ENCODE data around the gene IRF3. TPM values are rescaled to one million over a fixed set of nuclear protein-coding genes. Genes with fewer than 3 reads are reported as not detected.

Gene IRF3
- total and polyA plus RNA-seq, 2 donors (not counting 1 experiment from before 2014, with no cell fraction given) = 233 to 262 TPM

DNA sequence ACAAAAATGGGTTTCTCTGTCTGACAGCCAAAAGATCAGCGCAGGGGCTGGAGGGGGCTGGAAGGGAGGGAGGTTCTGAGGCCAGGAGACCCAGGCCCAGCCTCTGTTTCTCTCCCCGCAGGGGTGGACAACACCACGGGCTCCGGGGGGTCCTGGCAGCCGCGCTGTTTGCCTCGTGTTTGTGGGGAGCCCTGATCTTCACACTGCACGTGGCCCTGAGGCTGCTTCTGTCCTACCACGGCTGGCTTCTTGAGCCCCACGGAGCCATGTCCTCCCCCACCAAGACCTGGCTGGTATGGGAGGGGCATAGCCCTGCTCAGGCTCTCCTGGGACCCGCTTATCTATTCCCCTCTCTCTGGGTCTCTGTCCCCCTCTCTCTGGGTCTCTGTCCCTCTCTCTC, 34.9 kb upstream of the IRF3 start:
- H4K20me1 ChIP-seq (ENCODE audit: control insufficient read depth, insufficient read depth, low read length, poor library complexity, severe bottlenecking) = no peaks in the 10 kb centered on the region
- H3K36me3 ChIP-seq (replicated peaks in 1 of 2; ENCODE audit: control extremely low read depth in 1 of 2, control insufficient read depth in 1 of 2, extremely low read depth in 1 of 2, insufficient read depth in 2 of 2, low read length in 1 of 2) = no peaks in the 10 kb centered on the region
- Mint-ChIP-seq H3K9me3 (ENCODE audit: insufficient read depth) (no peaks in the 10 kb centered on the region), H3K27me3 (peaks cover 2% of the 10 kb centered on the region), H3K4me1 (no peaks in the 10 kb centered on the region), H3K27ac (no peak overlapping the region), H3K4me3 (no peak overlapping the region)
- ChIA-PET POLR2A (interaction anchor here (0.6 to 1.1 kb wide), 2 partner anchors 9 to 12 kb away, joined by 3 to 4 read pairs; no protein-coding TSS in a partner anchor), CTCF (no interaction called here)
- intact Hi-C loops (cut with micrococcal nuclease) = no loop called here
- H3K4me2 ChIP-seq (replicated peaks; ENCODE audit: low read depth, low read length, poor library complexity, severe bottlenecking) = no peak overlapping the region
- no peak overlapping the region for H3K4me3 ChIP-seq (ENCODE audit: control extremely low read depth in 1 of 5, extremely low read depth in 1 of 5, insufficient read depth in 1 of 5, low read depth in 2 of 5, low read length in 4 of 5)
- no peak overlapping the region for H2AFZ ChIP-seq (ENCODE audit: insufficient read depth, low read depth, low read length, poor library complexity, severe bottlenecking)
- H3K27ac ChIP-seq (ENCODE audit: low read length in 2 of 2) = no peak overlapping the region
- H3K79me2 ChIP-seq (ENCODE audit: control insufficient read depth, insufficient read depth, low read length) = no peaks in the 10 kb centered on the region
- no peak for TF ChIP-seq EZH2 (IDR thresholded peaks at IDR 0.05; ENCODE audit: borderline replicate concordance, insufficient read depth, low read depth, low read length, poor library complexity, severe bottlenecking)
- TF ChIP-seq, protein P1, sequence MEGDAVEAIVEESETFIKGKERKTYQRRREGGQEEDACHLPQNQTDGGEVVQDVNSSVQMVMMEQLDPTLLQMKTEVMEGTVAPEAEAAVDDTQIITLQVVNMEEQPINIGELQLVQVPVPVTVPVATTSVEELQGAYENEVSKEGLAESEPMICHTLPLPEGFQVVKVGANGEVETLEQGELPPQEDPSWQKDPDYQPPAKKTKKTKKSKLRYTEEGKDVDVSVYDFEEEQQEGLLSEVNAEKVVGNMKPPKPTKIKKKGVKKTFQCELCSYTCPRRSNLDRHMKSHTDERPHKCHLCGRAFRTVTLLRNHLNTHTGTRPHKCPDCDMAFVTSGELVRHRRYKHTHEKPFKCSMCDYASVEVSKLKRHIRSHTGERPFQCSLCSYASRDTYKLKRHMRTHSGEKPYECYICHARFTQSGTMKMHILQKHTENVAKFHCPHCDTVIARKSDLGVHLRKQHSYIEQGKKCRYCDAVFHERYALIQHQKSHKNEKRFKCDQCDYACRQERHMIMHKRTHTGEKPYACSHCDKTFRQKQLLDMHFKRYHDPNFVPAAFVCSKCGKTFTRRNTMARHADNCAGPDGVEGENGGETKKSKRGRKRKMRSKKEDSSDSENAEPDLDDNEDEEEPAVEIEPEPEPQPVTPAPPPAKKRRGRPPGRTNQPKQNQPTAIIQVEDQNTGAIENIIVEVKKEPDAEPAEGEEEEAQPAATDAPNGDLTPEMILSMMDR (IDR thresholded peaks at IDR 0.05) = no peak
- peaks cover 0 to 8% (median 0%) of the 10 kb centered on the region in 4 experiments for H3K27me3 ChIP-seq (replicated peaks in 1 of 4; ENCODE audit: control extremely low read depth in 1 of 4, control insufficient read depth in 3 of 4, insufficient read depth in 4 of 4, low read length in 3 of 4)
- no peak overlapping the region for H3K9ac ChIP-seq (ENCODE audit: low read length)
- no peaks in the 10 kb centered on the region for H3K4me1 ChIP-seq (ENCODE audit: control insufficient read depth in 2 of 2, insufficient read depth in 2 of 2, low read length in 2 of 2)
- DNase-seq (no peak), ATAC-seq (ENCODE audit: low read depth) (no peak)
- H3K9me3 ChIP-seq (ENCODE audit: control extremely low read depth in 1 of 3, control insufficient read depth in 2 of 3, insufficient read depth in 1 of 3, low read length in 2 of 3) = no peaks in the 10 kb centered on the region
- WGBS (ENCODE audit: insufficient coverage) = 85% methylated on average over 8 of the region's 11 CpGs

DNA sequence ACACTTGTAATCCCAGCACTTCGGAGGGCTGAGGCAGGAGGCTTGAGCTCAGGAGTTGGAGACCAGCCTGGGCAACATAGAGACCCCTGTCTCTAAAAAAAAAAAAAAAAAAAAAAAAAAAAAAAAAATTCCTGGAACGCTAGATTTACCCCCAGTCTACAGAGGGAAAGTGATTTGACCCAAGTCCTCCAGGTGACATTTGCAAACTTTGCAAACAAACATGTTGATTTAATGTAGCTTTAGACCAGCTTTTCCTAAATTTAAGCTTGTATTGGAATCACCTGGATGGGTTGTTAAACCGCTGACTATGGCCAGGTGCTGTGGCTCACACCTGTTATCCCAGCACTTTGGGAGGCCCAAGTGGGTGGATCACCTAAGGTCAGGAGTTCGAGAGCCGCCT, 33.7 kb upstream of the IRF3 start:
- Histone ChIP-seq H3K9ac (ENCODE audit: low read length) (no peak overlapping the region), H3K9me3 (ENCODE audit: control extremely low read depth in 1 of 3, control insufficient read depth in 2 of 3, insufficient read depth in 1 of 3, low read length in 2 of 3) (no peaks in the 10 kb centered on the region), H3K27me3 (replicated peaks in 1 of 4; ENCODE audit: control extremely low read depth in 1 of 4, control insufficient read depth in 3 of 4, insufficient read depth in 4 of 4, low read length in 3 of 4) (peaks cover 0 to 8% (median 0%) of the 10 kb centered on the region in 4 experiments), H4K20me1 (ENCODE audit: control insufficient read depth, insufficient read depth, low read length, poor library complexity, severe bottlenecking) (no peaks in the 10 kb centered on the region), H3K27ac (ENCODE audit: low read length in 2 of 2) (no peak overlapping the region), H3K4me2 (replicated peaks; ENCODE audit: low read depth, low read length, poor library complexity, severe bottlenecking) (no peak overlapping the region), H3K36me3 (replicated peaks in 1 of 2; ENCODE audit: control extremely low read depth in 1 of 2, control insufficient read depth in 1 of 2, extremely low read depth in 1 of 2, insufficient read depth in 2 of 2, low read length in 1 of 2) (no peaks in the 10 kb centered on the region), H3K4me3 (ENCODE audit: control extremely low read depth in 1 of 5, extremely low read depth in 1 of 5, insufficient read depth in 1 of 5, low read depth in 2 of 5, low read length in 4 of 5) (no peak overlapping the region), H3K79me2 (ENCODE audit: control insufficient read depth, insufficient read depth, low read length) (no peaks in the 10 kb centered on the region), H2AFZ (ENCODE audit: insufficient read depth, low read depth, low read length, poor library complexity, severe bottlenecking) (no peak overlapping the region), H3K4me1 (ENCODE audit: control insufficient read depth in 2 of 2, insufficient read depth in 2 of 2, low read length in 2 of 2) (no peaks in the 10 kb centered on the region)
- ChIA-PET POLR2A (interaction anchor here (0.6 to 1.1 kb wide), 3 partner anchors 14 to 178 kb away, joined by 3 to 6 read pairs (median 5); partner anchors contain the start of gene AKT1S1), CTCF (interaction anchor here (0.6 to 1.3 kb wide), 2 partner anchors 168 to 193 kb away, joined by 3 to 4 read pairs; partner anchors contain the start of gene PNKP)
- Mint-ChIP-seq H3K9me3 (ENCODE audit: insufficient read depth) (no peaks in the 10 kb centered on the region), H3K27me3 (peaks cover 2% of the 10 kb centered on the region), H3K27ac (no peak overlapping the region), H3K4me3 (no peak overlapping the region), H3K4me1 (no peaks in the 10 kb centered on the region)
- no peak for DNase-seq
- 93% methylated on average over 4 of the region's 5 CpGs for WGBS (ENCODE audit: insufficient coverage)
- TF ChIP-seq, protein P1 (IDR thresholded peaks at IDR 0.05) = no peak
- intact Hi-C loops (cut with micrococcal nuclease) = no loop called here
- no peak for ATAC-seq (ENCODE audit: low read depth)
